ENCODE data around the gene LRRC4.

The LRRC4 gene

GRCh38 chr7:128069373-128070364, 38.4 kb upstream of the LRRC4 start:
- no peak for TF ChIP-seq FOXK2 (IDR thresholded peaks at IDR 0.05)
- no peak for TF ChIP-seq FOXM1 (IDR thresholded peaks at IDR 0.05; ENCODE audit: borderline replicate concordance)
- no peak for TF ChIP-seq PKNOX1 (IDR thresholded peaks at IDR 0.05)
- no peak for TF ChIP-seq ARNT (IDR thresholded peaks at IDR 0.05)
- TF ChIP-seq HDGF (IDR thresholded peaks at IDR 0.05; ENCODE audit: borderline replicate concordance), result no peak
- TF ChIP-seq CTBP1 (IDR thresholded peaks at IDR 0.05; ENCODE audit: borderline replicate concordance), result no peak
- no peak for TF ChIP-seq ELF4 (IDR thresholded peaks at IDR 0.05)
- no peak for TF ChIP-seq BHLHE40 (IDR thresholded peaks at IDR 0.05; ENCODE audit: borderline replicate concordance)
- no peak for TF ChIP-seq ZNF384 (IDR thresholded peaks at IDR 0.05)
- TF ChIP-seq SUZ12 (IDR thresholded peaks at IDR 0.05), result no peak
- no peak for TF ChIP-seq TARDBP (IDR thresholded peaks at IDR 0.05)
- no peak for TF ChIP-seq SP1 (IDR thresholded peaks at IDR 0.05)
- no peak for TF ChIP-seq LEF1 (IDR thresholded peaks at IDR 0.05; ENCODE audit: borderline replicate concordance)
- TF ChIP-seq L3MBTL2 (conservative IDR thresholded peaks at IDR 0.05), result no peak
- no peak for TF ChIP-seq FOXA1 (IDR thresholded peaks at IDR 0.05)
- TF ChIP-seq NFRKB (IDR thresholded peaks at IDR 0.05), result no peak
- no peak for DNase-seq (ENCODE audit: extremely low spot score)
- ChIA-PET CTCF (no interaction called here), POLR2A (no interaction called here)

DNA sequence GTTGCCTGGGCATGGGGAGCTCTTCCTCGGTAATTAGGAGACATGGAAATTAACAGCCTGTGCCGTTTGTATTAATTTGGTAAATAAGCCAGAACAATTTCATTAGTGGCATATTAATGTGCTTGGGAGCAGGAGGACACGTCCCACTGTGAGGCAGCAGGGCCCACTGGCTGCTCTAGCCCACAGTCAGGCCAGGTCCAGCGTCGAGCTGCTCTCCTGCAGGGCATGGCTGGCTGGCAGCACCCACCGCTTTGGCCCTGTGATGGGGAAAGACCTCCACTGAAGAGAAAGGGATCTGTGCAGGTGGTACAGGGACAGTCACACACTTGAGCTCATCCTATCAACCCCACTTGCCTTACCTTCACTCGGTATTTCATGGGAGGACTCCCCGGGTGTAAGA, 37.5 kb upstream of the LRRC4 start:
- TF ChIP-seq CTBP1 (IDR thresholded peaks at IDR 0.05; ENCODE audit: borderline replicate concordance) (no peak), BHLHE40 (IDR thresholded peaks at IDR 0.05; ENCODE audit: borderline replicate concordance) (no peak), FOXK2 (IDR thresholded peaks at IDR 0.05) (no peak), L3MBTL2 (conservative IDR thresholded peaks at IDR 0.05) (no peak), ARNT (IDR thresholded peaks at IDR 0.05) (no peak), SP1 (IDR thresholded peaks at IDR 0.05) (no peak), FOXA1 (IDR thresholded peaks at IDR 0.05) (no peak), FOXM1 (IDR thresholded peaks at IDR 0.05; ENCODE audit: borderline replicate concordance) (no peak), TARDBP (IDR thresholded peaks at IDR 0.05) (no peak), LEF1 (IDR thresholded peaks at IDR 0.05; ENCODE audit: borderline replicate concordance) (no peak), ELF4 (IDR thresholded peaks at IDR 0.05) (no peak), ZNF384 (IDR thresholded peaks at IDR 0.05) (no peak), NFRKB (IDR thresholded peaks at IDR 0.05) (no peak), HDGF (IDR thresholded peaks at IDR 0.05; ENCODE audit: borderline replicate concordance) (no peak), PKNOX1 (IDR thresholded peaks at IDR 0.05) (no peak), SUZ12 (IDR thresholded peaks at IDR 0.05) (no peak)
- CTCF ChIA-PET, result no interaction called here
- no peak for DNase-seq (ENCODE audit: extremely low spot score)
- POLR2A ChIA-PET, result no interaction called here

GRCh38 chr7:128067983-128068382, 36.7 kb upstream of the LRRC4 start:
- ChIA-PET CTCF (no interaction called here), POLR2A (no interaction called here)
- DNase-seq (ENCODE audit: extremely low spot score), result no peak
- no peak for TF ChIP-seq FOXM1 (IDR thresholded peaks at IDR 0.05; ENCODE audit: borderline replicate concordance)
- TF ChIP-seq CTBP1 (IDR thresholded peaks at IDR 0.05; ENCODE audit: borderline replicate concordance), result no peak
- TF ChIP-seq SP1 (IDR thresholded peaks at IDR 0.05), result no peak
- no peak for TF ChIP-seq PKNOX1 (IDR thresholded peaks at IDR 0.05)
- TF ChIP-seq ARNT (IDR thresholded peaks at IDR 0.05), result no peak
- TF ChIP-seq SUZ12 (IDR thresholded peaks at IDR 0.05), result no peak
- TF ChIP-seq ZNF384 (IDR thresholded peaks at IDR 0.05), result no peak
- TF ChIP-seq BHLHE40 (IDR thresholded peaks at IDR 0.05; ENCODE audit: borderline replicate concordance), result no peak
- TF ChIP-seq FOXK2 (IDR thresholded peaks at IDR 0.05), result no peak
- no peak for TF ChIP-seq FOXA1 (IDR thresholded peaks at IDR 0.05)
- no peak for TF ChIP-seq LEF1 (IDR thresholded peaks at IDR 0.05; ENCODE audit: borderline replicate concordance)
- no peak for TF ChIP-seq NFRKB (IDR thresholded peaks at IDR 0.05)
- TF ChIP-seq HDGF (IDR thresholded peaks at IDR 0.05; ENCODE audit: borderline replicate concordance), result no peak
- TF ChIP-seq TARDBP (IDR thresholded peaks at IDR 0.05), result no peak
- no peak for TF ChIP-seq ELF4 (IDR thresholded peaks at IDR 0.05)
- no peak for TF ChIP-seq L3MBTL2 (conservative IDR thresholded peaks at IDR 0.05)

DNA sequence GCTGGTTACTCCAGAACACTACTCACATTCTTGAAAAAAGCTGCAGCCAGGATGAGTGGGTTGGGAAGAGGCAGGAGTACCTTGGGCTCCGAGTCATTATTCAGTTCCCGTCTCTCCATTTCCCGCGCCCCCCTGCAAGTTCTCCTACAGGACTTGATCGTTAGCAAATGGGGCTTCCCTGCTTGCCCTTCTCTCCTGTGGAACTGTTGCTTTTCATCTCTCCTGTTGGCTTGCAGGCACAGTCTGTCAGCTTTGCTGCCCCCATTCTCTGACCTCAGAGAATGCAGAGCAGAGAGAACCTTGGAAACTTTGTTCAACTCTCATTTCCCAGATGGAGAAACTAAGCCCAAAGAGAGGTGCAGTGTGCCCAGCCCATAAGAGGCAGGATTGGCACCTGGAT, 35.6 kb upstream of the LRRC4 start:
- POLR2A ChIA-PET, result no interaction called here
- no peak for DNase-seq (ENCODE audit: extremely low spot score)
- CTCF ChIA-PET, result no interaction called here
- TF ChIP-seq BHLHE40 (IDR thresholded peaks at IDR 0.05; ENCODE audit: borderline replicate concordance), result no peak
- TF ChIP-seq SP1 (IDR thresholded peaks at IDR 0.05), result no peak
- no peak for TF ChIP-seq TARDBP (IDR thresholded peaks at IDR 0.05)

DNA sequence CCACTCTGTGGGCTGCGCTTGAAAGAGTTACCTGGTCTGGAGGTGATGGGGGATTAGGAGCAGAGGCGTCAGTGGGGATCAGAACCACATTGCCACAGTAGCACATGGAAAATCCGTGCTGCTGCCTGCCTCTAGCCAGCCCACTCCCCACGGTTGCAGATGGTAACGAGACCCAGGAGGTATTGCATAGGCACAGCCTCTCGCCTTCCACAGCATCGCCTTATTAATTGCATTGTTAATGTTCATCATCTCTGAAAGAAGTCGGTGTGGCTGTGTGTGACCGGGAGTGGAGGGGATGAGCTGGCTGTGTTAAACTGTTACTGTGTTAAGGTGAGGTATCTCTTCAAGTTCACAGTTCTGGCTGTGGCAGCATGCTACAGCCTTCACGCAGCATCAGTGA, 35.2 kb upstream of the LRRC4 start:
- ChIA-PET POLR2A (no interaction called here), CTCF (no interaction called here)
- no peak for TF ChIP-seq NFRKB (IDR thresholded peaks at IDR 0.05)
- TF ChIP-seq SUZ12 (IDR thresholded peaks at IDR 0.05), result no peak
- TF ChIP-seq L3MBTL2 (conservative IDR thresholded peaks at IDR 0.05), result no peak
- no peak for TF ChIP-seq LEF1 (IDR thresholded peaks at IDR 0.05; ENCODE audit: borderline replicate concordance)
- TF ChIP-seq FOXA1 (IDR thresholded peaks at IDR 0.05), result no peak
- no peak for TF ChIP-seq PKNOX1 (IDR thresholded peaks at IDR 0.05)
- no peak for TF ChIP-seq ZNF384 (IDR thresholded peaks at IDR 0.05)
- no peak for TF ChIP-seq FOXK2 (IDR thresholded peaks at IDR 0.05)
- no peak for TF ChIP-seq ARNT (IDR thresholded peaks at IDR 0.05)
- TF ChIP-seq ELF4 (IDR thresholded peaks at IDR 0.05), result no peak
- no peak for TF ChIP-seq CTBP1 (IDR thresholded peaks at IDR 0.05; ENCODE audit: borderline replicate concordance)
- no peak for TF ChIP-seq BHLHE40 (IDR thresholded peaks at IDR 0.05; ENCODE audit: borderline replicate concordance)
- no peak for TF ChIP-seq FOXM1 (IDR thresholded peaks at IDR 0.05; ENCODE audit: borderline replicate concordance)
- no peak for DNase-seq (ENCODE audit: extremely low spot score)
